Measurements from ENCODE around the gene NOMO2.
"Not testable (repeated sequence)": the region's sequence is repeated elsewhere in the genome, so short reads cannot be mapped to it uniquely, and the experiment has no call there.

- not testable (repeated sequence) for TF ChIP-seq CTCF, POLR2A (IDR thresholded peaks at IDR 0.05)
These were observed 20.0 kb downstream of the NOMO2 start for GRCh38 chr16:18541912-18542311.

All from esophagus squamous epithelium (tissue), 4 donors.